Astrocyte of the cerebellum (primary cell): ENCODE data around the gene NACC2.

Source experiments
- DNase-seq: peaks from one replicate; pipeline ENCODE4 v3.0.0-alpha.2; 2011; ENCODE audit warnings: low read depth
- H3K4me3 ChIP-seq: 2 replicates; pipeline ENCODE4 v1.5.1; 2011; ENCODE audit warnings: mild to moderate bottlenecking, low read depth, low read length, moderate library complexity
- CTCF ChIP-seq: IDR thresholded peaks from 2 replicates; pipeline ENCODE4 v1.5.1; 2012; ENCODE audit warnings: low read length, low read depth, moderate library complexity, mild to moderate bottlenecking; ENCODE audit errors: missing control alignments
- in situ Hi-C: cut with HindIII; loops from 2 replicates; pipeline ENCODE4 v1.10.0; 2017; ENCODE audit warnings: low sequenced_read_pairs

Gene NACC2

GRCh38 chr9:135973277-135974219 lies 121.5 kb downstream of the NACC2 start:
- no peak for TF ChIP-seq CTCF
- no peak overlapping the region for H3K4me3 ChIP-seq
- no peak for DNase-seq
- in situ Hi-C loops, result no loop called here

- no peak for DNase-seq
- no peak for TF ChIP-seq CTCF
- no peak overlapping the region for H3K4me3 ChIP-seq
- in situ Hi-C loops, result no loop called here
Observed at GRCh38 chr9:135971892-135972291, 123.2 kb downstream of the NACC2 start.

- TF ChIP-seq CTCF, result no peak
Observed at GRCh38 chr9:135971111-135971766, 123.8 kb downstream of the NACC2 start.

GRCh38 chr9:135970128-135970815 lies 124.8 kb downstream of the NACC2 start:
- no peak overlapping the region for H3K4me3 ChIP-seq
- TF ChIP-seq CTCF, result no peak
- DNase-seq, result no peak
- in situ Hi-C loops, result no loop called here

More at GRCh38 chr9:135971111-135971766, 123.8 kb downstream of the NACC2 start:
- no peak overlapping the region for H3K4me3 ChIP-seq
- no peak for DNase-seq
- in situ Hi-C loops, result no loop called here

- no peak overlapping the region for H3K4me3 ChIP-seq
- DNase-seq, result no peak
- in situ Hi-C loops, result no loop called here
- TF ChIP-seq CTCF, result no peak
Observed at GRCh38 chr9:135969064-135969683, 125.9 kb downstream of the NACC2 start.

- no peak for TF ChIP-seq CTCF
- in situ Hi-C loops, result no loop called here
Observed at GRCh38 chr9:135968601-135969000, 126.5 kb downstream of the NACC2 start.

More at GRCh38 chr9:135968601-135969000, 126.5 kb downstream of the NACC2 start:
- no peak for DNase-seq
- no peak overlapping the region for H3K4me3 ChIP-seq
